AG09309 (cell line): ENCODE data around the gene ATP6V1G1.

Experiments used
- DNase-seq: peaks from one replicate; pipeline ENCODE4 v3.0.0-alpha.2; 2010; ENCODE audit warnings: low read depth
- H3K4me3 ChIP-seq: 2 replicates; pipeline ENCODE4 v1.5.1; 2011; ENCODE audit warnings: mild to moderate bottlenecking, low read depth, low read length, moderate library complexity; ENCODE audit not compliant: control insufficient read depth
- CTCF ChIP-seq: IDR thresholded peaks from 2 replicates; pipeline ENCODE4 v1.5.1; 2011; ENCODE audit warnings: mild to moderate bottlenecking, low read depth, low read length, inconsistent platforms; ENCODE audit not compliant: insufficient read depth, control insufficient read depth; ENCODE audit errors: missing control alignments

The ATP6V1G1 gene

GRCh38 chr9:114621975-114622609 is 34.5 kb downstream of the ATP6V1G1 start:
- no peak for TF ChIP-seq CTCF
- no peak overlapping the region for H3K4me3 ChIP-seq
- no peak for DNase-seq

GRCh38 chr9:114624677-114625076 is 37.1 kb downstream of the ATP6V1G1 start:
- H3K4me3 ChIP-seq: no peak overlapping the region
- TF ChIP-seq CTCF: no peak
- no peak for DNase-seq

GRCh38 chr9:114626415-114627020 is 38.9 kb downstream of the ATP6V1G1 start:
- H3K4me3 ChIP-seq: no peak overlapping the region
- DNase-seq: no peak
- no peak for TF ChIP-seq CTCF

GRCh38 chr9:114627553-114627952 is 40.0 kb downstream of the ATP6V1G1 start:
- no peak overlapping the region for H3K4me3 ChIP-seq
- TF ChIP-seq CTCF: no peak
- DNase-seq: no peak

GRCh38 chr9:114629563-114630090 is 42.1 kb downstream of the ATP6V1G1 start:
- no peak for DNase-seq
- no peak for TF ChIP-seq CTCF
- no peak overlapping the region for H3K4me3 ChIP-seq

- no peak overlapping the region for H3K4me3 ChIP-seq
- no peak for DNase-seq
- no peak for TF ChIP-seq CTCF
Measured at GRCh38 chr9:114631166-114631565, 43.6 kb downstream of the ATP6V1G1 start.
